Measurements from ENCODE around the gene ABCB11. TPM values are rescaled to one million over a fixed set of nuclear protein-coding genes. Genes with fewer than 3 reads are reported as not detected.

Gene ABCB11
- total RNA-seq, 1 experiment from 2014 or later: 0.05 TPM

GRCh38 chr2:168901003-168901402 lies 130.1 kb downstream of the ABCB11 start, which contains the start of gene G6PC2:
Gene G6PC2, plus strand, starts transcription at chr2:168901291. Its CDS starts 41 bp downstream, at chr2:168901332.
- ChIA-PET CTCF (no interaction called here), POLR2A (no interaction called here)
- Histone ChIP-seq H3K36me3 (ENCODE audit: control insufficient read depth, insufficient read depth, low read length) (no peaks in the 10 kb centered on the region), H3K4me1 (ENCODE audit: control insufficient read depth, insufficient read depth, low read length) (no peaks in the 10 kb centered on the region), H3K27me3 (ENCODE audit: control insufficient read depth, insufficient read depth, low read length) (peaks cover 8% of the 10 kb centered on the region), H3K4me3 (ENCODE audit: low read depth in 2 of 2, low read length in 2 of 2) (no peak within 1 kb of the TSS), H3K9me3 (ENCODE audit: control insufficient read depth, insufficient read depth, low read depth, low read length) (no peaks in the 10 kb centered on the region), H3K27ac (ENCODE audit: low read length) (no peak within 1 kb of the TSS)
- DNase-seq (ENCODE audit: low read depth, low spot score) (no peak), ATAC-seq (no peak)
- TF ChIP-seq TCF7L2 (IDR thresholded peaks at IDR 0.05; ENCODE audit: low read depth, low read length) (no peak), POLR2AphosphoS5 (IDR thresholded peaks at IDR 0.05; ENCODE audit: low read depth, low read length) (no peak), REST (IDR thresholded peaks at IDR 0.05; ENCODE audit: insufficient read depth in 1 of 2, low read depth in 2 of 2, low read length in 1 of 2) (no peak), CTCF (IDR thresholded peaks at IDR 0.05) (no peak), SIN3A (IDR thresholded peaks at IDR 0.05; ENCODE audit: borderline replicate concordance, insufficient read depth, low read depth, low read length) (no peak)
- no TSS peak for BruUV-seq (replicated peaks)
- in situ Hi-C loops (cut with HindIII; ENCODE audit: low pct_unique_long_range_greater_than_20kb, low sequenced_read_pairs): no loop called here
- intact Hi-C loops (cut with micrococcal nuclease; ENCODE audit: unreplicated experiment): no loop called here

GRCh38 chr2:168897449-168897848 lies 133.7 kb downstream of the ABCB11 start:
- in situ Hi-C loops (cut with HindIII; ENCODE audit: low pct_unique_long_range_greater_than_20kb, low sequenced_read_pairs) (no loop called here), intact Hi-C loops (cut with micrococcal nuclease; ENCODE audit: unreplicated experiment) (no loop called here)
- DNase-seq (ENCODE audit: low read depth, low spot score): no peak
- H3K27me3 ChIP-seq (ENCODE audit: control insufficient read depth, insufficient read depth, low read length): peaks cover 3% of the 10 kb centered on the region; the same call in 1 of the 2 replicates
- ATAC-seq: no peak
- no TSS peak for BruUV-seq (replicated peaks)
- H3K9me3 ChIP-seq (ENCODE audit: control insufficient read depth, insufficient read depth, low read depth, low read length): no peaks in the 10 kb centered on the region
- TF ChIP-seq REST (IDR thresholded peaks at IDR 0.05; ENCODE audit: insufficient read depth in 1 of 2, low read depth in 2 of 2, low read length in 1 of 2) (no peak), SIN3A (IDR thresholded peaks at IDR 0.05; ENCODE audit: borderline replicate concordance, insufficient read depth, low read depth, low read length) (no peak), POLR2AphosphoS5 (IDR thresholded peaks at IDR 0.05; ENCODE audit: low read depth, low read length) (no peak), CTCF (IDR thresholded peaks at IDR 0.05) (no peak), TCF7L2 (IDR thresholded peaks at IDR 0.05; ENCODE audit: low read depth, low read length) (no peak)
- ChIA-PET POLR2A (no interaction called here), CTCF (no interaction called here)
- no peaks in the 10 kb centered on the region for H3K4me1 ChIP-seq (ENCODE audit: control insufficient read depth, insufficient read depth, low read length)
- no peak overlapping the region for H3K27ac ChIP-seq (ENCODE audit: low read length)
- no peak overlapping the region for H3K4me3 ChIP-seq (ENCODE audit: low read depth in 2 of 2, low read length in 2 of 2)
- no peaks in the 10 kb centered on the region for H3K36me3 ChIP-seq (ENCODE audit: control insufficient read depth, insufficient read depth, low read length)
